ENCODE measurements around the gene PTPRN2. TPM values are rescaled to one million over a fixed set of nuclear protein-coding genes. Genes with fewer than 3 reads are reported as not detected.

PTPRN2 gene
- total RNA-seq, 1 experiment from 2014 or later = 4.4 TPM

GRCh38 chr7:158140538-158141220 lies 446.9 kb downstream of the PTPRN2 start:
- DNase-seq (ENCODE audit: low spot score) = no peak

- DNase-seq (ENCODE audit: low spot score) = no peak
Observed at GRCh38 chr7:158139499-158139898, 448.1 kb downstream of the PTPRN2 start.

GRCh38 chr7:158138329-158138597 lies 449.4 kb downstream of the PTPRN2 start:
- DNase-seq (ENCODE audit: low spot score) = no peak

- no peak for DNase-seq (ENCODE audit: low spot score)
Observed at GRCh38 chr7:158137516-158138328, 449.9 kb downstream of the PTPRN2 start.

GRCh38 chr7:158135931-158136330 lies 451.7 kb downstream of the PTPRN2 start:
- DNase-seq (ENCODE audit: low spot score) = no peak

GRCh38 chr7:158134824-158135223 lies 452.8 kb downstream of the PTPRN2 start:
- DNase-seq (ENCODE audit: low spot score) = no peak

- DNase-seq (ENCODE audit: low spot score) = no peak
Observed at GRCh38 chr7:158133515-158134271, 453.9 kb downstream of the PTPRN2 start.

- DNase-seq (ENCODE audit: low spot score) = no peak
Observed at GRCh38 chr7:158133057-158133456, 454.6 kb downstream of the PTPRN2 start.

- no peak for DNase-seq (ENCODE audit: low spot score)
Observed at GRCh38 chr7:158130023-158130409, 457.6 kb downstream of the PTPRN2 start.

- DNase-seq (ENCODE audit: low spot score) = no peak
Observed at GRCh38 chr7:158129037-158130022, 458.3 kb downstream of the PTPRN2 start.

- no peak for DNase-seq (ENCODE audit: low spot score)
Observed at GRCh38 chr7:158128572-158128971, 459.1 kb downstream of the PTPRN2 start.

GRCh38 chr7:158127241-158127640 lies 460.4 kb downstream of the PTPRN2 start:
- DNase-seq (ENCODE audit: low spot score) = no peak

- DNase-seq (ENCODE audit: low spot score) = no peak
Observed at GRCh38 chr7:158126661-158127060, 461.0 kb downstream of the PTPRN2 start.

- no peak for DNase-seq (ENCODE audit: low spot score)
Observed at GRCh38 chr7:158125721-158126120, 461.9 kb downstream of the PTPRN2 start.

- DNase-seq (ENCODE audit: low spot score) = no peak
Observed at GRCh38 chr7:158125091-158125490, 462.5 kb downstream of the PTPRN2 start.

GRCh38 chr7:158124671-158125079 lies 462.9 kb downstream of the PTPRN2 start:
- DNase-seq (ENCODE audit: low spot score) = no peak

GRCh38 chr7:158123753-158124152 lies 463.9 kb downstream of the PTPRN2 start:
- no peak for DNase-seq (ENCODE audit: low spot score)

GRCh38 chr7:158123214-158123613 lies 464.4 kb downstream of the PTPRN2 start:
- no peak for DNase-seq (ENCODE audit: low spot score)

- DNase-seq (ENCODE audit: low spot score) = no peak
Observed at GRCh38 chr7:158121441-158122045, 466.1 kb downstream of the PTPRN2 start.

- DNase-seq (ENCODE audit: low spot score) = no peak
Observed at GRCh38 chr7:158120716-158121115, 466.9 kb downstream of the PTPRN2 start.

- no peak for DNase-seq (ENCODE audit: low spot score)
Observed at GRCh38 chr7:158120316-158120715, 467.3 kb downstream of the PTPRN2 start.
